Fibroblast of lung (primary cell): ENCODE measurements around the gene SEMA3D.

Source experiments
- CTCF ChIP-seq, 2 donors: IDR thresholded peaks in 1 of 2; conservative IDR thresholded peaks in 1 of 2; 1 replicate in 1 of 2; 2 replicates in 1 of 2; pipeline ENCODE4 v1.5.1; 2011 to 2012; ENCODE audit warnings: low read length in 2 of 2, control low read depth in 1 of 2, inconsistent platforms in 1 of 2, low read depth in 1 of 2, mild to moderate bottlenecking in 1 of 2
- EZH2 ChIP-seq: IDR thresholded peaks from 2 replicates; pipeline ENCODE4 v1.5.1; 2012; ENCODE audit warnings: low read length, control low read depth, mild to moderate bottlenecking; ENCODE audit errors: missing control alignments

GRCh38 chr7:84985073-84985784 is 201.6 kb downstream of the SEMA3D start:
- TF ChIP-seq CTCF (conservative IDR thresholded peaks at IDR 0.05 in 1 of 2, IDR thresholded peaks at IDR 0.05 in 1 of 2; ENCODE audit: low read depth in 1 of 2, low read length in 2 of 2) (peak in 1 of 2 donors; percentile 30), EZH2 (no peak)
